Measurements from ENCODE around the gene DUSP7. TPM values are rescaled to one million over a fixed set of nuclear protein-coding genes. Genes with fewer than 3 reads are reported as not detected.

Gene DUSP7
- total and polyA plus RNA-seq, 2 experiments from 2014 or later, result 6.4 to 13.1 TPM

DNA sequence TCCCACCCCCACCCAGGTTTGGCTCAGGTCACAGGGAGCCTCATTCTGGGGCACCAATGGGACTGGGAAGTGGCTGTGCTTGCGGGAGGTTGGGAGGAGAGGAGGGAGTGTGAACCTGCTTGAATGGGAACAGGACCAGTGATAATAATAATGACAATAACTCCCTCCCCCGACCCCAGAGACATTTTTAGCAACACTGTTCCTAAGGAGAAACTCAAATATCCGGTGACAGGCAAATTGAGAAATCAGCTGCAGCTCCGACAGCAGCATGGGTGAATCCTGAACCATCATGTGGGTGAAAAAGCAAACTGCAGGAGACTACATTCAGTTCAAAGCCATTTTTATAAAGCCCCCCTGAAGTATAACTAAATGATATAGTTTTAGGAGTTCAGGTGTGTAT, 49.1 kb downstream of the DUSP7 start:
- TF ChIP-seq, protein P1, sequence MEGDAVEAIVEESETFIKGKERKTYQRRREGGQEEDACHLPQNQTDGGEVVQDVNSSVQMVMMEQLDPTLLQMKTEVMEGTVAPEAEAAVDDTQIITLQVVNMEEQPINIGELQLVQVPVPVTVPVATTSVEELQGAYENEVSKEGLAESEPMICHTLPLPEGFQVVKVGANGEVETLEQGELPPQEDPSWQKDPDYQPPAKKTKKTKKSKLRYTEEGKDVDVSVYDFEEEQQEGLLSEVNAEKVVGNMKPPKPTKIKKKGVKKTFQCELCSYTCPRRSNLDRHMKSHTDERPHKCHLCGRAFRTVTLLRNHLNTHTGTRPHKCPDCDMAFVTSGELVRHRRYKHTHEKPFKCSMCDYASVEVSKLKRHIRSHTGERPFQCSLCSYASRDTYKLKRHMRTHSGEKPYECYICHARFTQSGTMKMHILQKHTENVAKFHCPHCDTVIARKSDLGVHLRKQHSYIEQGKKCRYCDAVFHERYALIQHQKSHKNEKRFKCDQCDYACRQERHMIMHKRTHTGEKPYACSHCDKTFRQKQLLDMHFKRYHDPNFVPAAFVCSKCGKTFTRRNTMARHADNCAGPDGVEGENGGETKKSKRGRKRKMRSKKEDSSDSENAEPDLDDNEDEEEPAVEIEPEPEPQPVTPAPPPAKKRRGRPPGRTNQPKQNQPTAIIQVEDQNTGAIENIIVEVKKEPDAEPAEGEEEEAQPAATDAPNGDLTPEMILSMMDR (IDR thresholded peaks at IDR 0.05; ENCODE audit: poor library complexity), result no peak
- TF ChIP-seq EZH2phosphoT487 (IDR thresholded peaks at IDR 0.05; ENCODE audit: low read depth, severe bottlenecking, unreplicated experiment) (no peak), EZH2 (IDR thresholded peaks at IDR 0.05; ENCODE audit: borderline replicate concordance) (no peak)

DNA sequence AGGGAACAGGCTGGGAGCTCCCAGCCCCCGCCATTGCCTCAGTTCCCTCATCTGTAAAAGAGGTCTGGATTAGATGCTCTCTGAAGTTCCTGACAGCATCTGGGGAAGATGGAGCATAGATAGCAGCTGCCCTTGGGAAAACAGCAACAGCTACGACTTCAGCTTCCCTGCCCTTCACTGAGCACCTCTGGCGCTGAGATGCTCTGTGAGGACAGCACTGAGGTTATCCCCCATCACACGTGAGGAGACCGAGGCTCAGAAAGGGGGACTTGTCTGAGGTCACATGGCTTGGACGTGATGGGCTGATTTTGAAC, 49.6 kb downstream of the DUSP7 start:
- no peak overlapping the region for H2AFZ ChIP-seq
- no peaks in the 10 kb centered on the region for H3K79me2 ChIP-seq
- H3K27ac ChIP-seq, result no peak overlapping the region
- 89% methylated on average over 6 of the region's 6 CpGs for WGBS (ENCODE audit: low lambda C conversion rate, missing lambda C conversion rate)
- TF ChIP-seq EZH2phosphoT487 (IDR thresholded peaks at IDR 0.05; ENCODE audit: low read depth, severe bottlenecking, unreplicated experiment) (no peak), EZH2 (IDR thresholded peaks at IDR 0.05; ENCODE audit: borderline replicate concordance) (no peak)
- TF ChIP-seq, protein P1 (IDR thresholded peaks at IDR 0.05; ENCODE audit: poor library complexity), result no peak
- peaks cover 19% of the 10 kb centered on the region for H3K4me1 ChIP-seq (ENCODE audit: insufficient read depth)
- H3K9me2 ChIP-seq (replicated peaks; ENCODE audit: insufficient read depth), result no peaks in the 10 kb centered on the region
- H3K27me3 ChIP-seq, result no peaks in the 10 kb centered on the region
- no peaks in the 10 kb centered on the region for H4K20me1 ChIP-seq (ENCODE audit: insufficient read depth, poor library complexity, severe bottlenecking)
- no peak overlapping the region for H3K4me3 ChIP-seq
- H3K9me3 ChIP-seq (ENCODE audit: low read depth), result no peaks in the 10 kb centered on the region
- H3K36me3 ChIP-seq (replicated peaks; ENCODE audit: insufficient read depth, low read depth), result no peaks in the 10 kb centered on the region
- no peak for DNase-seq (ENCODE audit: low spot score)
- no peak overlapping the region for H3K4me2 ChIP-seq

More for the DNA sequence above, 49.1 kb downstream of the DUSP7 start:
- Histone ChIP-seq H3K4me3 (no peak overlapping the region), H3K36me3 (replicated peaks; ENCODE audit: insufficient read depth, low read depth) (no peaks in the 10 kb centered on the region), H4K20me1 (ENCODE audit: insufficient read depth, poor library complexity, severe bottlenecking) (no peaks in the 10 kb centered on the region), H2AFZ (no peak overlapping the region), H3K27ac (no peak overlapping the region), H3K4me2 (no peak overlapping the region), H3K9me2 (replicated peaks; ENCODE audit: insufficient read depth) (no peaks in the 10 kb centered on the region), H3K9me3 (ENCODE audit: low read depth) (no peaks in the 10 kb centered on the region), H3K79me2 (no peaks in the 10 kb centered on the region), H3K4me1 (ENCODE audit: insufficient read depth) (peaks cover 19% of the 10 kb centered on the region), H3K27me3 (no peaks in the 10 kb centered on the region)
- WGBS (ENCODE audit: low lambda C conversion rate, missing lambda C conversion rate), result 82% methylated on average over 4 of the region's 4 CpGs
- no peak for DNase-seq (ENCODE audit: low spot score)

DNA sequence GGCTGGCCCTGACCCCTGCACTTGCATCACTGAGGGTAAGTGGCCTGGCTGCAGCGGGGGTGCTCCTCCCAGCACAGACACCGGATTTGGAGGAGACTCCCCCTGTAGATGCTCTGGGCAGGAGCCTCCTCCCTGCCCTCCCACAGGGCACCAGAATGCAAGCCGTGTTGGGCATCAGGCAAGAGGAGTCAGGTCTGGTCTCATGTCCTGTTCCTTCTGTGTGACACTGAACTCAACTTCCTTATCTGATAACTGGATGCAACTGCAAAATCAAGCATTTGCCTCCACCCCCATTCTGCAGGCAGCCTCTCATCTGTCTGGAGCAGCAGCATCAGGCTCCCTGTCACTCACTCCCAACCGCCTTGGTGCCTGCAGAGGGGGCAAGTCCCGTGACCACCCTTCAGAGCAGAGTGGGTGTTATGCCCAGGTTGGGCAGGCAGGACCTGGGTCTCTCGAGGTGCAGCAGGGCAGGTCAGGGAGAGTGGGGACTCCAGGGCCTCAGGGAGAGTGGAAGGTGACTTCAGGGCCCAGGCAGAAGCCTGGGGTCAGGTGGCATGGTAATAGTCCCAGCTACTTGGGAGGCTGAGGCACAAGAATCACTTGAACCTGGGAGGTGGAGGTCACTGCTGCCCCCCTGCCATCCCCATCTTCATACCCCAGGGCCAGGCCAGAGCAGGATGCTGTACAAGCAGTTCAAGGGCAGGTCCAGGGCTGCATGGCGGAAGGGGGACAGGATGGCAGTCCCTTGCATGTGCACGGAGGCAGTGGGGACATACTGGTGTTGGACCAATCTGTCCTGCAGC, 50.2 kb downstream of the DUSP7 start:
- H3K4me1 ChIP-seq (ENCODE audit: insufficient read depth), result peaks cover 19% of the 10 kb centered on the region
- H3K4me2 ChIP-seq, result peak overlapping the region; percentile 44
- no peaks in the 10 kb centered on the region for H3K9me3 ChIP-seq (ENCODE audit: low read depth)
- no peaks in the 10 kb centered on the region for H4K20me1 ChIP-seq (ENCODE audit: insufficient read depth, poor library complexity, severe bottlenecking)
- H3K4me3 ChIP-seq, result no peak overlapping the region
- no peak for DNase-seq (ENCODE audit: low spot score)
- TF ChIP-seq, protein P1 (IDR thresholded peaks at IDR 0.05; ENCODE audit: poor library complexity), result no peak
- TF ChIP-seq EZH2phosphoT487 (IDR thresholded peaks at IDR 0.05; ENCODE audit: low read depth, severe bottlenecking, unreplicated experiment) (no peak), EZH2 (IDR thresholded peaks at IDR 0.05; ENCODE audit: borderline replicate concordance) (no peak)
- no peaks in the 10 kb centered on the region for H3K27me3 ChIP-seq
- H3K79me2 ChIP-seq, result no peaks in the 10 kb centered on the region
- no peaks in the 10 kb centered on the region for H3K36me3 ChIP-seq (replicated peaks; ENCODE audit: insufficient read depth, low read depth)
- no peak overlapping the region for H3K27ac ChIP-seq
- H2AFZ ChIP-seq, result no peak overlapping the region
- WGBS (ENCODE audit: low lambda C conversion rate, missing lambda C conversion rate), result 62% methylated on average over 8 of the region's 8 CpGs
- H3K9me2 ChIP-seq (replicated peaks; ENCODE audit: insufficient read depth), result no peaks in the 10 kb centered on the region

Measured in hepatocyte (in vitro differentiated cells).